Keratinocyte (primary cell): ENCODE results near the gene THBD. TPM values are rescaled to one million over a fixed set of nuclear protein-coding genes. Genes with fewer than 3 reads are reported as not detected.

Experiments used
- DNase-seq: peaks from one replicate; pipeline ENCODE4 v3.0.0-alpha.2; 2011; ENCODE audit warnings: low read depth, missing footprints, low spot score
- FAIRE-seq: peaks from 2 replicates; lab custom pipeline; 2011; peaks lifted over from hg19 to GRCh38; lab: Jason Lieb, UNC
- H2AFZ ChIP-seq: 2 replicates; pipeline ENCODE4 v1.6.0; 2012; ENCODE audit warnings: low read length, control low read depth, inconsistent platforms; ENCODE audit not compliant: control insufficient read depth
- H3K27ac ChIP-seq: 2 replicates; pipeline ENCODE4 v1.5.1; 2011; ENCODE audit warnings: low read length; ENCODE audit not compliant: control insufficient read depth, insufficient read depth
- H3K27me3 ChIP-seq: 3 replicates; pipeline ENCODE4 v1.6.0; 2011; ENCODE audit warnings: low read length; ENCODE audit not compliant: control insufficient read depth, insufficient read depth; ENCODE audit errors: extremely low read depth
- H3K36me3 ChIP-seq, 2 experiments: 2 replicates in 1 of 2; 3 replicates in 1 of 2; pipeline ENCODE4 v1.5.1; 2011; ENCODE audit warnings: low read length in 2 of 2, mild to moderate bottlenecking in 1 of 2; ENCODE audit not compliant: control insufficient read depth in 2 of 2, insufficient read depth in 2 of 2; ENCODE audit errors: extremely low read depth in 1 of 2
- H3K4me1 ChIP-seq: 3 replicates; pipeline ENCODE4 v1.5.1; 2011; ENCODE audit warnings: low read length; ENCODE audit not compliant: control insufficient read depth, insufficient read depth; ENCODE audit errors: extremely low read depth
- H3K4me2 ChIP-seq: 3 replicates; pipeline ENCODE4 v1.6.0; 2011; ENCODE audit warnings: low read depth, low read length; ENCODE audit not compliant: control insufficient read depth, insufficient read depth; ENCODE audit errors: extremely low read depth
- H3K4me3 ChIP-seq, 3 experiments: fragments of 200-600 bp in 1 of 3; sonication (generic) in 1 of 3; 2 replicates in 2 of 3; 3 replicates in 1 of 3; pipeline ENCODE4 v1.5.1; 2011 to 2016; ENCODE audit warnings: low read length in 3 of 3, mild to moderate bottlenecking in 3 of 3, control low read depth in 2 of 3, inconsistent platforms in 1 of 3, low read depth in 1 of 3, mixed read lengths in 1 of 3, mixed run types in 1 of 3, moderate library complexity in 1 of 3; ENCODE audit not compliant: control insufficient read depth in 2 of 3, insufficient read depth in 2 of 3; ENCODE audit errors: extremely low read depth in 1 of 3
- H3K79me2 ChIP-seq: 2 replicates; pipeline ENCODE4 v1.6.0; 2012; ENCODE audit warnings: low read length; ENCODE audit not compliant: control insufficient read depth, insufficient read depth
- H3K9ac ChIP-seq: 3 replicates; pipeline ENCODE4 v1.6.0; 2011; ENCODE audit warnings: low read length; ENCODE audit not compliant: control insufficient read depth, insufficient read depth; ENCODE audit errors: extremely low read depth
- H3K9me1 ChIP-seq: 3 replicates; pipeline ENCODE4 v1.6.0; 2011; ENCODE audit warnings: low read length; ENCODE audit not compliant: control insufficient read depth, insufficient read depth; ENCODE audit errors: extremely low read depth
- H3K9me3 ChIP-seq: 2 replicates; pipeline ENCODE4 v1.5.1; 2012; ENCODE audit warnings: low read depth, low read length; ENCODE audit not compliant: control insufficient read depth
- H4K20me1 ChIP-seq: 3 replicates; pipeline ENCODE4 v1.6.0; 2011; ENCODE audit warnings: low read length; ENCODE audit not compliant: control insufficient read depth, insufficient read depth; ENCODE audit errors: extremely low read depth
- CTCF ChIP-seq, 3 experiments: IDR thresholded peaks in 1 of 3; conservative IDR thresholded peaks in 1 of 3; optimal IDR thresholded peaks in 1 of 3; 2 replicates in 2 of 3; 3 replicates in 1 of 3; pipeline versions ENCODE3 to v1.5.1; 2011; ENCODE audit warnings: low read length in 3 of 3, mild to moderate bottlenecking in 3 of 3, moderate library complexity in 2 of 3, control low read depth in 1 of 3, inconsistent platforms in 1 of 3; ENCODE audit not compliant: insufficient read depth in 2 of 3; ENCODE audit errors: extremely low read depth in 1 of 3
- EZH2 ChIP-seq: IDR thresholded peaks from one replicate; pipeline ENCODE4 v1.6.1; 2012; ENCODE audit warnings: inconsistent platforms, mild to moderate bottlenecking, low read length, moderate library complexity
- dilution Hi-C: fragments of 300-500 bp; cut with MboI; formaldehyde crosslinking; loops from one replicate; pipeline ENCODE4 v1.7.0; 2020; ENCODE audit warnings: low sequenced_read_pairs; ENCODE audit not compliant: extremely low pct_ligation_motif_present
- polyA plus RNA-seq, 5 experiments: library from polyadenylated mRNA; depleted of rRNA in 3 of 5; stranded (reverse) in 3 of 5; stranded (forward) in 1 of 5; unstranded in 1 of 5; fragments of >200 nt; gene quantifications; 1 replicate in 1 of 5; 2 replicates in 3 of 5; 3 replicates in 1 of 5; pipeline versions ENCODE4 v1.2.1 to v1.2.3, GENCODE V29; 2011 to 2012; ENCODE audit warnings: missing spikeins in 2 of 5, low read depth in 1 of 5, low replicate concordance in 1 of 5

The THBD gene
- polyA plus RNA-seq, 1 donor (not counting 4 experiments of a cell fraction or from before 2014, with no cell fraction given) = 4.7 TPM

- Histone ChIP-seq H3K36me3 (no peaks in the 10 kb centered on the region), H2AFZ (no peak overlapping the region), H4K20me1 (no peaks in the 10 kb centered on the region), H3K4me2 (no peak overlapping the region), H3K27ac (no peak overlapping the region), H3K9me1 (no peaks in the 10 kb centered on the region), H3K4me1 (no peaks in the 10 kb centered on the region), H3K9me3 (no peaks in the 10 kb centered on the region), H3K9ac (no peak overlapping the region), H3K27me3 (no peaks in the 10 kb centered on the region), H3K4me3 (no peak overlapping the region), H3K79me2 (no peaks in the 10 kb centered on the region)
- dilution Hi-C loops = no loop called here
- no peak for TF ChIP-seq EZH2
- no peak for TF ChIP-seq CTCF (optimal IDR thresholded peaks at IDR 0.05 in 1 of 3, IDR thresholded peaks at IDR 0.05 in 1 of 3, conservative IDR thresholded peaks at IDR 0.05 in 1 of 3; ENCODE audit: extremely low read depth in 1 of 3, insufficient read depth in 2 of 3, low read length in 3 of 3)
- FAIRE-seq (no peak), DNase-seq (no peak)
These were observed 16.1 kb upstream of the THBD start for GRCh38 chr20:23065266-23066201.

GRCh38 chr20:23063581-23063980, 14.1 kb upstream of the THBD start:
- no peaks in the 10 kb centered on the region for H3K36me3 ChIP-seq
- H3K4me2 ChIP-seq = no peak overlapping the region
- no peak overlapping the region for H2AFZ ChIP-seq
- no peak overlapping the region for H3K9ac ChIP-seq
- H3K27me3 ChIP-seq = no peaks in the 10 kb centered on the region
- no peaks in the 10 kb centered on the region for H4K20me1 ChIP-seq
- FAIRE-seq (no peak), DNase-seq (no peak)
- H3K4me1 ChIP-seq = no peaks in the 10 kb centered on the region
- dilution Hi-C loops = no loop called here
- H3K9me1 ChIP-seq = no peaks in the 10 kb centered on the region
- H3K4me3 ChIP-seq = no peak overlapping the region
- H3K79me2 ChIP-seq = no peaks in the 10 kb centered on the region
- H3K9me3 ChIP-seq = no peaks in the 10 kb centered on the region
- no peak overlapping the region for H3K27ac ChIP-seq
- TF ChIP-seq EZH2 (no peak), CTCF (optimal IDR thresholded peaks at IDR 0.05 in 1 of 3, IDR thresholded peaks at IDR 0.05 in 1 of 3, conservative IDR thresholded peaks at IDR 0.05 in 1 of 3; ENCODE audit: extremely low read depth in 1 of 3, insufficient read depth in 2 of 3, low read length in 3 of 3) (no peak)
